NCI-H345 treated with DMSO at 0.1 percent for 48 hours (cell line): ENCODE results near the gene TIAM2.

Source experiments
- DNase-seq: peaks from one replicate; lab custom pipeline; 2025; ENCODE audit not compliant: unreplicated experiment; lab: John Stamatoyannopoulos, UW

TIAM2 gene

GRCh38 chr6:155023717-155024116 lies 28.6 kb downstream of the TIAM2 start:
- no peak for DNase-seq

GRCh38 chr6:155024391-155025027 lies 29.4 kb downstream of the TIAM2 start:
- DNase-seq = no peak

GRCh38 chr6:155026022-155026705 lies 31.0 kb downstream of the TIAM2 start:
- DNase-seq = no peak

GRCh38 chr6:155026706-155027045 lies 31.6 kb downstream of the TIAM2 start:
- no peak for DNase-seq

- no peak for DNase-seq
Observed at GRCh38 chr6:155030148-155030720, 35.1 kb downstream of the TIAM2 start.

- DNase-seq = no peak
Observed at GRCh38 chr6:155031091-155031490, 36.0 kb downstream of the TIAM2 start.

- no peak for DNase-seq
Observed at GRCh38 chr6:155033021-155033791, 38.1 kb downstream of the TIAM2 start.

GRCh38 chr6:155036907-155037306 lies 41.8 kb downstream of the TIAM2 start:
- DNase-seq = no peak

- DNase-seq = no peak
Observed at GRCh38 chr6:155038104-155038503, 43.0 kb downstream of the TIAM2 start.

GRCh38 chr6:155038527-155038926 lies 43.4 kb downstream of the TIAM2 start:
- no peak for DNase-seq

GRCh38 chr6:155039618-155040017 lies 44.5 kb downstream of the TIAM2 start:
- no peak for DNase-seq

GRCh38 chr6:155040154-155040553 lies 45.0 kb downstream of the TIAM2 start:
- no peak for DNase-seq

- DNase-seq = no peak
Observed at GRCh38 chr6:155040901-155041650, 46.0 kb downstream of the TIAM2 start.

GRCh38 chr6:155041741-155042279 lies 46.7 kb downstream of the TIAM2 start:
- no peak for DNase-seq

GRCh38 chr6:155042983-155043382 lies 47.9 kb downstream of the TIAM2 start:
- DNase-seq = no peak

- DNase-seq = no peak
Observed at GRCh38 chr6:155045561-155046404, 50.7 kb downstream of the TIAM2 start.

- DNase-seq = no peak
Observed at GRCh38 chr6:155047523-155047922, 52.4 kb downstream of the TIAM2 start.

GRCh38 chr6:155050311-155050710 lies 55.2 kb downstream of the TIAM2 start:
- no peak for DNase-seq

- DNase-seq = no peak
Observed at GRCh38 chr6:155054491-155055250, 59.6 kb downstream of the TIAM2 start.
